Mucosa of gallbladder (tissue), 1 donor: Measurements from ENCODE around the gene PCDHGC4. TPM values are rescaled to one million over a fixed set of nuclear protein-coding genes. Genes with fewer than 3 reads are reported as not detected.
A peak's percentile ranks its signal among the peaks of the same experiment; 100 is the strongest.

ENCODE experiments used
- DNase-seq: peaks from one replicate; pipeline ENCODE4 v3.0.0-alpha.2; 2020; ENCODE audit warnings: low spot score
- total RNA-seq: library from RNA; stranded (reverse); gene quantifications from one replicate; pipeline ENCODE4 v1.2.1, GENCODE V29; 2021
- donor health status: DM: no; HTN: no; CAD: no.

The PCDHGC4 gene
- total RNA-seq: 2.6 TPM

DNA sequence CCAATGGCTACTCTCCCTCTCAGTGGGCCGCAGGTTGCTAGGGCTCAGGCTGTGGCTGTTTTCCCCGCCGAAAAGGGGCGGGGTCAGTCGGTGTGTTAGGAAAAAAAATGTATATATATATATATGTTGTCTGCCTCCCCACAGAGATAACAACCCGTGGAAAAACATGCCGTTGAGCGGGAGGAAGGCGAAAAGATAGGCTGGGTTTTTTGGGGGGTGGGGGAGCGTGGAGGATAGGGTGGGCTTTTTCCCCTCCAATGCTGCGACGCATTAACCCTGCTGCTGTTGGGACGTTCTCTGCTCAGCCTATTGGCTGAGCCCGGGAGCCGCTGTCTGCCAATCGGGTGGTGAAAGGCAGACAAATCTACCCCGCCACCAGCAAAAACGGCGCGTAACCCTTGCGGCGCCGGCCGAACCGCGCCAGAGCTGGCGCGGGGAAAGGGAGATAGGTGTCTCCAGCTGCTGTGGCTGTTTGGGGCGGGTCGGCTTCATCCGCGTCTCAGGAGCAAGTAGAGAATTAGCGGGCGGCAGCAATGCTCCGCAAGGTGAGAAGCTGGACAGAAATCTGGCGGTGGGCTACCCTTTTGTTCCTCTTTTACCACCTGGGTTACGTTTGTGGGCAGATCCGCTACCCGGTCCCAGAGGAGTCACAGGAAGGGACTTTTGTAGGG lies at the start of gene PCDHGC4:
Gene PCDHGC4, plus strand, starts transcription at position 390 of the 671 bp plus-strand sequence. Its CDS starts 144 bp downstream, at position 534.
- no peak for DNase-seq

DNA sequence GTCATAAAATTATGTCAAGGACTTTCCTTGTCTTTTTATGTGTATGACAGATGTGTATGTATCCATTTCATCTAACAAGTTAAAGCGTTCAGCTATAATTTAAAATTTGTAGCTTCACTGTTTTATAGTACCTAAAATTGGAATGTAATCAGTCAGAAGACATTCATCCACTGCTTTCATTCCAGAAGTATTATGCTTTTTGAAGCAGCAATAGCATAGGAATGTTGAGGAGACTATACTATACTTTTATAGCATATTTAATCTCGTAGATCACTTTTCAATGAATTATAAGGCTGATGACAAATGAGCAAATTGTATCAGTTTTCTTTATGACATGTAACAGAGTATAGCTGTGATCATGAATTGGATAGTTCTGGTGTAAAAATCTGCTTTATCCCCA lies 47.6 kb upstream of the PCDHGC4 start:
- DNase-seq: no peak

DNA sequence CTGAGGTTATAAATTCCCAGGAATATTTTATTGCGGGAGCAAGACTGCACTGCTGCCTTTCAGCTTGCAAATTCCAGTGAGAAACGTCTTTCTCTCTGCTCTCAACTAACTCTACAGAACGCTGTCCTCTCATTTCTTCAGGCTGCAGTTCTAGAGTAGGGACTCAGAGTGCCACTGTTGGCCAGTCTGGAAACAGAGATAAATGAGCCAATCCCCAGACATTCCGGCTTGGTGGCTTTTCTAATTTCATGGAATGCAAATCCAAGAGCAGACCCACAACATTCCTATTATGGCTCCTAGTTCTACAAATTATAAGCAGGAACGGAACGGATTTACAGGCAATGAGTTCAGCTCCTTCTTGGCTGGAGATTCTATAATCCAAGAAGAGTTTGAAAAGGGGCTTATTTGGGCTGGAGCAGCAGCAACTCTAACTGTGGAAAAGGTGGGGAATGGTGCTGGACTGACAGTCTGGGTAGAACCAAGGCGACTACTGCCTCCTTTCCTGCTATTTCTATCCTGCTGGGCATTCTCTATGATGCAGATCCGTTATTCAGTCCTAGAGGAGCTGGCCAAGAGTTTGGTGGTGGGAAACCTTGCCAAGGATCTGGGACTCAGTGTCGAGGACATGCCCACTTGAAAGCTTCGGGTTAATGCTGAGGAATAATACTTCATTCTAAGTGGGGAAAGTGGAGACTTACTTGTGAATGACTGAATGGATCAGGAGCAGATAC lies 45.3 kb upstream of the PCDHGC4 start:
- no peak for DNase-seq

DNA sequence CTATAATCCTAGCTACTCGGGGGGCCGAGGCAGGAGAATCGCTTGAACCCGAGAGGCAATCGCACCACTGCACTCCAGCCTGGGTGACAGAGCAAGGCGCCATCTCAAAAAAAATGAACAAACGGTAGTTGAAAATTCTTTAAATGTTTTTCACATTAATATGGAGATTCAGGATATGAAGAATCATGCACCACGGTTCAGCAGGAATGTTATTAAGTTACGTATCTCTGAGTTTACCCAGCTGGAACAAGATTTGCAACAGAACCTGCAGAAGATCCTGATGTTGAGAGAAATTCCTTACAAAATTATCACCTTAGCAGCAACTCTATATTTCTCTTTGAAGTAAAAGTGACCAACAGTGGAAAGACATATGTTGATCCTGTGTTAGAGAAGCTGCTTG lies 44.5 kb upstream of the PCDHGC4 start:
- no peak for DNase-seq

DNA sequence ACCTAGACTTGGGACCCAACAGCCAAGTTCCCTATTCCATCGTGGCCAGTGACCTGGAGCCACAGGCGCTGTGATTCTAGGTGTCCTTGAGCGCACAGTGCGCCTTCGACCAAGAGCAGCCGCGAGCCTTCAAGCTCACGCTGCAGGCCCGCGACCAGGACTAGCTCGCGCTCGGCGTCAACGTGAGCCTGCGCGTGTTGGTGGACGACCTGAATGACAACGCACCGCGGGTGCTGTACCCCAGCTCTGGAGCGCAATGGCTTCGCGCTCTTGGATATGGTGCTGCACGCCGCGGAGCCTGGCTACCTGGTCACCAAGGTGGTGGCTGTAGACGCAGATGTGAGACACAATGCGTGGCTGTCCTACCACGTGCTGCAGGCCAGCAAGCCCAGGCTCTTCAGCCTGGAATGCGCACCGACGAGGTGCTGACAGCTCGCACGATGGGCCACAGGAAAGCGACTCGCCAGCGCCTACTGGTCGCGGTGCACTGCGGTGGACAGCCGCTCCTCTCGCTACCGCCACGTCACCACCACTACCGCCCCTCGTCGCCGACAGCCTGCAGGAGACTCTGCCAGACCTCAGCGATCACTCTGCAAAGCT lies 43.2 kb upstream of the PCDHGC4 start:
- no peak for DNase-seq

DNA sequence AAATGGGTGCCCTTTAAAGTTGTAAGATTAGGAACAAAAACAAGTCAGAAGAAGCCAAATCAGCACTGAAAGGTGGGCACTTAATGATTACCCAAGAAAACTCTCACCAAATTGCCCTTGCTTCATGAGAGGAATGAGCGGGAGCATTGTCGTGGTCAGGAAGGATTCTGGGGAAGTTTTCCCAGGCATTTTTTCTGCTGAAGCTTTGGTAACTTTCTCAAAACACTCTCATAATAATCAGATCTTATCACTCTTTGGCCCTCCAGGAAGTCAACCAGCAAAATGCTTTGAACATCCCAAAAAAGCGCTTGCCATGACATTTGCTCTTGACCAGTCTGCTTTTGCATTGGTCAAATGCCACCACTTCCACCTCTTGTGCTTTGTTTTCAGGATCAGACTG lies 19.5 kb upstream of the PCDHGC4 start:
- DNase-seq: no peak

DNA sequence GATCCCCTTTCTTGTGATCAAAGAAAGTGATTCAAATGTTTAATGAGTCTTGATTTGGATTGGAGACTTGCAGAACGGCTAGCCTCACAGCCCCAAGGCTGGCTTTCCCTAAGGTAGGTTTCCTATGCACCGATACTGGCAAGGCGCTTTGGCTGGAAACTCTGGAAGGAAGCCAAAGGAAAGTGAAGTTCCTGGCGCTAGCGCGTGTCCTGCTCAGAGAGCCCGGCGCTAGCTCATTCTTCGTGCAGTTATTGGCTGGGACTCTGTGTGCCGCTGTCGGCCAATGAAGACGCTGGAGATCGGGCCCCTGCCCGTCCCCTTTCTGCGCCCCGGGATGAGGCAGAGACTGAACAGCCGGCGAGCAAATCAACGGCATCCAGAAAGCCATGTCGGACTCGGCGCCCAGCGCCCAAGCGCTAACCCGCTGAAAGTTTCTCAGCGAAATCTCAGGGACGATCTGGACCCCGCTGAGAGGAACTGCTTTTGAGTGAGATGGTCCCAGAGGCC lies 9.2 kb upstream of the PCDHGC4 start, which contains the start of gene PCDHGC3:
Gene PCDHGC3, plus strand, starts transcription at position 342 of the 507 bp plus-strand sequence. Its CDS starts 151 bp downstream, at position 493.
- DNase-seq: peak; percentile 93

DNA sequence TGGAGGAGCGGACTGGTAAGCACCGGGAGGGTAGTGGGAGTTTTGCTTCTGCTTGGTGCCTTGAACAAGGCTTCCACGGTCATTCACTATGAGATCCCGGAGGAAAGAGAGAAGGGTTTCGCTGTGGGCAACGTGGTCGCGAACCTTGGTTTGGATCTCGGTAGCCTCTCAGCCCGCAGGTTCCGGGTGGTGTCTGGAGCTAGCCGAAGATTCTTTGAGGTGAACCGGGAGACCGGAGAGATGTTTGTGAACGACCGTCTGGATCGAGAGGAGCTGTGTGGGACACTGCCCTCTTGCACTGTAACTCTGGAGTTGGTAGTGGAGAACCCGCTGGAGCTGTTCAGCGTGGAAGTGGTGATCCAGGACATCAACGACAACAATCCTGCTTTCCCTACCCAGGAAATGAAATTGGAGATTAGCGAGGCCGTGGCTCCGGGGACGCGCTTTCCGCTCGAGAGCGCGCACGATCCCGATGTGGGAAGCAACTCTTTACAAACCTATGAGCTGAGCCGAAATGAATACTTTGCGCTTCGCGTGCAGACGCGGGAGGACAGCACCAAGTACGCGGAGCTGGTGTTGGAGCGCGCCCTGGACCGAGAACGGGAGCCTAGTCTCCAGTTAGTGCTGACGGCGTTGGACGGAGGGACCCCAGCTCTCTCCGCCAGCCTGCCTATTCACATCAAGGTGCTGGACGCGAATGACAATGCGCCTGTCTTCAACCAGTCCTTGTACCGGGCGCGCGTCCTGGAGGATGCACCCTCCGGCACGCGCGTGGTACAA lies 8.5 kb upstream of the PCDHGC4 start:
- DNase-seq: peak; percentile 64

DNA sequence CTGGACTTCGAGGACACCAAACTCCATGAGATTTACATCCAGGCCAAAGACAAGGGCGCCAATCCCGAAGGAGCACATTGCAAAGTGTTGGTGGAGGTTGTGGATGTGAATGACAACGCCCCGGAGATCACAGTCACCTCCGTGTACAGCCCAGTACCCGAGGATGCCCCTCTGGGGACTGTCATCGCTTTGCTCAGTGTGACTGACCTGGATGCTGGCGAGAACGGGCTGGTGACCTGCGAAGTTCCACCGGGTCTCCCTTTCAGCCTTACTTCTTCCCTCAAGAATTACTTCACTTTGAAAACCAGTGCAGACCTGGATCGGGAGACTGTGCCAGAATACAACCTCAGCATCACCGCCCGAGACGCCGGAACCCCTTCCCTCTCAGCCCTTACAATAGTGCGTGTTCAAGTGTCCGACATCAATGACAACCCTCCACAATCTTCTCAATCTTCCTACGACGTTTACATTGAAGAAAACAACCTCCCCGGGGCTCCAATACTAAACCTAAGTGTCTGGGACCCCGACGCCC lies 7.7 kb upstream of the PCDHGC4 start:
- DNase-seq: no peak

DNA sequence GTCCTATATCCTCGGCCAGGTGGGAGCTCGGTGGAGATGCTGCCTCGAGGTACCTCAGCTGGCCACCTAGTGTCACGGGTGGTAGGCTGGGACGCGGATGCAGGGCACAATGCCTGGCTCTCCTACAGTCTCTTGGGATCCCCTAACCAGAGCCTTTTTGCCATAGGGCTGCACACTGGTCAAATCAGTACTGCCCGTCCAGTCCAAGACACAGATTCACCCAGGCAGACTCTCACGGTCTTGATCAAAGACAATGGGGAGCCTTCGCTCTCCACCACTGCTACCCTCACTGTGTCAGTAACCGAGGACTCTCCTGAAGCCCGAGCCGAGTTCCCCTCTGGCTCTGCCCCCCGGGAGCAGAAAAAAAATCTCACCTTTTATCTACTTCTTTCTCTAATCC lies 7.0 kb upstream of the PCDHGC4 start:
- no peak for DNase-seq

DNA sequence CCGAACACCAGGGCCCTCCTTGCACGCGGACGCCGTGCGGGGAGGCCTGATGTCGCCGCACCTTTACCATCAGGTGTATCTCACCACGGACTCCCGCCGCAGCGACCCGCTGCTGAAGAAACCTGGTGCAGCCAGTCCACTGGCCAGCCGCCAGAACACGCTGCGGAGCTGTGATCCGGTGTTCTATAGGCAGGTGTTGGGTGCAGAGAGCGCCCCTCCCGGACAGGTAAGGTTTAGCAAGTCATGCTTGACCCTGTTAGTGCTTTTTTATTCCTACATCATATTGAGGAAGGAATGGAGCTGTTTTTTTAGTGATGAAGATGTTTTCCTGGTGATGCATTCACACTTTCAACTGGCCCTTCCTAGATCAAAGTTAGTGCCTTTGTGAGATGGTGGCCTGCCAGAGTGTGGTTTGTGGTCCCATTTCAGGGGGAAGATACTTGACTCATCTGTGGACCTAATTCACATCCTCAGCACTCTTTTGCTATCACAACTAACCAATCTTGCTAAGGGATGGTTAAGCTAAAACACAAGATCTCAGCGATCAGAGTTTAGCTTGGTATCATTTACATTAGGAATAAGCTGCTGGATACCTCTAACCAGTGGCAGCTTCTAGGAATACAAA lies 6.4 kb upstream of the PCDHGC4 start:
- peak; percentile 77 for DNase-seq

DNA sequence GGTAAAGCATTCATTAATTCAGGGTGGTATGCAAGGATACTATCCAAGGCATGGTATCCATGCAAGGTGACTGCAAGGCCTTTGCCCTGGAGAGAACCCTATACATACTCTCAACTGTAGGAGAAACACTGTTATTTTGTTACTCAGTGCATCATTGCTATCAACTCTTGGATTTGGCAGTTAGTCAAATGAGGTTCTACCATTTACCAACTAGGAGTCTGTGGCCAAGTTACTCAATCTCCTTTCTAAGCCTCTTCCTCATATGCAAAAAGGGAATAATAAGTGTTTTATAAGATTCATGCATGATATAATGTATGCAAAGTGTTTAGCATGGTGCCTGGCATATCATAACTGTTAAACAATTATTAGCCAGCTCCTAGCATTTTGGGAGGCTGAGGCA lies 5.1 kb upstream of the PCDHGC4 start:
- DNase-seq: no peak

DNA sequence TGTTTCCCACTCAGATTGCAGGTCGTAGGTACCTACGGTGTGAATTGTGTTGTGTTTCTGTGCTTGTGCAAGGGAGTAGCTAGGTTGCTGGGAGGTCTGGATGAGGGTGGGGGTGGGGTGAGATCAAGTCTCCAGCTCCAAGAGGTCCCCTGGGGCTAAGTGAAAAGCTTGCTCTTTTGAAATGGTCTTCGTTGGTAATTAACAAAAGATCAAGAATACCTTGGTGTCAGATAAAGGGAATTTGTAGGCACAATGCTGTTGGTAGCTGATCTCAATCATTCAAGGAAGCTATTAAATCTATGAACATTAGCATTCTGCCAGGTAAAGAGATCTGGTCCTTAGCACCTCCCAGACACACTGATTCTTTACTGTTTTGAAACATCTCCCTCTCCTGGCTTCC lies 928 bp upstream of the PCDHGC4 start:
- no peak for DNase-seq

DNA sequence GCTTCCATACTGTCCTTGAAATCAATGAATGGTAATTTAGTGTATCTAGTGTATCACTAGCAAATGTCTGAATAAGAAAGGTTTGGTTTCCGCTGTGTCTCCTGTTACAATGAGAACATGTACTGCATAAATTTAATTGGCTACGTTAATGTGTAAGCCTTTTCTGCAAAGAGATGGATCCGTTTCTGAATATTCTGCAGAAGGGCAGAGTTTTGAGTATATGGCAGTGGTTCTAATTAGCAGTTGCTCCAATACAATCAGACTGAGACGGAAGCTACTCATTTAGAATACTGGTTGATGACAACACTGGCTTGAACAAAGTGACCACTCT lies 555 bp upstream of the PCDHGC4 start:
- no peak for DNase-seq

DNA sequence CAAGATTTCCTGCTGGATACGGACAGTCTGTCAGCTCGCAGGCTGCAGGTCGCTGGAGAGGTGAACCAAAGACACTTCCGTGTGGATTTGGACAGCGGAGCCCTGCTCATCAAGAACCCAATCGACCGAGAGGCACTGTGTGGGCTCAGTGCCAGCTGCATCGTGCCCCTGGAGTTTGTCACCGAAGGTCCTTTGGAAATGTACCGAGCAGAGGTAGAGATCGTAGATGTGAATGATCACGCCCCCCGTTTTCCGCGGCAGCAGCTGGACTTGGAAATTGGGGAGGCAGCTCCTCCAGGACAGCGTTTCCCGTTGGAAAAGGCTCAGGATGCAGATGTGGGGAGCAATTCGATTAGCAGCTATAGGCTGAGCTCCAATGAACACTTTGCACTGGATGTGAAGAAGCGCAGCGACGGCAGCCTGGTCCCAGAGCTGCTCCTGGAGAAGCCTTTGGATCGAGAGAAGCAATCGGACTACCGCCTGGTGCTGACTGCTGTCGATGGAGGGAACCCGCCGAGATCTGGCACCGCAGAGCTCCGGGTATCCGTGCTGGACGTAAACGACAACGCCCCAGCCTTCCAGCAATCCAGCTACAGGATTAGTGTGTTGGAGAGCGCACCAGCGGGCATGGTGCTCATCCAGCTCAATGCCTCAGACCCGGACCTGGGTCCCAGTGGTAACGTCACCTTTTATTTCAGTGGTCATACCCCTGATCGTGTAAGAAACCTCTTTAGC lies 658 bp downstream of the PCDHGC4 start:
- DNase-seq: no peak

DNA sequence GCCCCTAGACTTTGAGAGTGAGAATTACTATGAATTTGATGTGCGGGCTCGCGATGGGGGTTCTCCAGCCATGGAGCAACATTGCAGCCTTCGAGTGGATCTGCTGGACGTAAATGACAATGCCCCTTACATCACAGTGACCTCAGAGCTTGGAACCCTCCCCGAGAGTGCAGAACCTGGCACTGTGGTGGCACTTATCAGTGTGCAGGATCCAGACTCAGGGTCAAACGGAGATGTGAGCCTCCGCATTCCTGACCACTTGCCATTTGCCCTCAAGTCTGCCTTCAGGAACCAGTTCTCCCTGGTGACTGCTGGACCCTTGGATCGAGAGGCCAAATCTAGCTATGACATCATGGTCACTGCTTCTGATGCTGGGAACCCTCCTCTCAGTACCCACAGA lies 1.3 kb downstream of the PCDHGC4 start:
- no peak for DNase-seq

DNA sequence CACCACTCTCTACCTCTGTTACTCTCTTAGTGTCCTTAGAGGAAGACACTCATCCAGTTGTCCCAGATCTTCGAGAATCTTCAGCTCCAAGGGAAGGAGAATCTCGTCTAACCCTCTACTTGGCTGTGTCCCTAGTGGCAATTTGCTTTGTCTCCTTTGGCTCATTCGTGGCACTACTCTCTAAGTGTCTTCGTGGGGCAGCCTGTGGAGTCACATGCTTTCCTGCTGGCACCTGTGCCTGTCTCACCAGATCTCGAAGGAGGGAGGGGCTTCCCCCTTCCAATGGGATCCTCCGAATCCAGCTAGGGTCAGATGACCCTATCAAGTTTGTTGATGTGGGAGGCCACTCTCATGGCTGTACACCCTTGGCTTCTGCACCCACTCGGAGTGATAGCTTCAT lies 2.3 kb downstream of the PCDHGC4 start:
- DNase-seq: no peak

DNA sequence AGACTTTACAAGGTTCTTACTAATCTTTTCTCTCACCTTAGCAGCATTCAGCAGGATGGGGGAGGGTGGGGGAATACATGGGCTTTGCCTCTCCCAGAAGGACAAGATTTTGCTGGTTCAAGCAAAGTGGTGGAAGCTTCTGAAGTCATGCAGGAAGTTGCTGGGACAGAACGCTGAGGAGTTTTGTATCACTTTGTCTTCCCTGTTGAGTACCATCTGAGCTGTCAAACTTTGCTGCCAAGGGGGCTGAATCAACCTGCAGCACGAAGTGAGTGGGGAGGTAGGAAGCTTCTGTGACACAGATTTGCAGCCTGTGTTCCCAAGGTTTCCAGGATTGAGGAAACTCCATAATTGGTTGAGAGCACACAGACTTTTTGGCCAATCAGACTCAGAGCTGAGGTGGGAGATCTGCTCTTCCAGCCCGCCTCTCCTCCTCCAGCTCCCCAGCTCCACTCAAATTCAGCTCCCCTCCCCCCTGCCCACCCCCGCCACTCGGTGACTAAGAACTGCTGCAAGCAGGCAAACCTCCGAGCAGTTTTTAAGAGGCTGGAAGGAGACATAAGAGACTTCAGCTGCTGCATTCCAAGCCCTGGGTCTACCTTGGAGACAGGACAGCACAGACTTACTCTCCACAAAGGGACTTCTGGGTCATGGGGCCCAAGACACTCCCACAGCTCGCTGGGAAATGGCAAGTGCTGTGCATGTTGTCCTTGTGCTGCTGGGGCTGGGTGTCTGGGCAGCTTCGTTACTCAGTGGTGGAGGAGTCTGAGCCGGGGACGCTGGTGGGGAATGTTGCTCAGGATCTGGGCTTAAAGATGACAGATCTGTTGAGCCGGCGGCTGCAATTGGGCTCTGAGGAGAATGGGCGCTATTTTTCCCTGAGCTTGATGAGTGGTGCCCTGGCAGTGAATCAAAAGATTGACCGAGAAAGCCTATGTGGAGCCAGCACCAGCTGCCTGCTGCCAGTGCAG lies 4.0 kb downstream of the PCDHGC4 start, which contains the start of gene PCDHGC5:
Gene PCDHGC5, plus strand, starts transcription at position 491 of the 971 bp plus-strand sequence. Its CDS starts 160 bp downstream, at position 651.
- no peak for DNase-seq

DNA sequence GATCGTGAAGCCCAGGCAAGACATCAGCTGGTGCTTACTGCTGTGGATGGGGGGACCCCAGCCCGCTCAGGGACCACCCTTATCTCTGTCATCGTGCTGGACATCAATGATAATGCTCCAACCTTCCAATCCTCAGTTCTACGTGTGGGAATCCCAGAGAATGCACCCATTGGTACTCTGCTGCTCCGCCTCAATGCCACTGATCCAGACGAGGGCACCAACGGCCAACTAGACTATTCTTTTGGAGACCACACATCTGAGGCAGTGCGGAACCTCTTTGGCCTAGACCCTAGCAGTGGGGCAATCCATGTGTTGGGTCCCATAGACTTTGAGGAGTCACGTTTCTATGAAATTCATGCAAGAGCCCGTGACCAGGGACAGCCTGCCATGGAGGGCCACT lies 5.0 kb downstream of the PCDHGC4 start:
- no peak for DNase-seq
